Measurements from ENCODE around the gene PEX11G. TPM values are rescaled to one million over a fixed set of nuclear protein-coding genes. Genes with fewer than 3 reads are reported as not detected.
"Not testable (repeated sequence)": the region's sequence is repeated elsewhere in the genome, so short reads cannot be mapped to it uniquely, and the experiment has no call there.

Gene PEX11G
- total and polyA plus RNA-seq, 10 of the 15 experiments (the other 5 are each of a cell fraction or from before 2014, with no cell fraction given) = 0.05 to 1.8 (median 0.73) TPM; not detected in 1

GRCh38 chr19:7434391-7434790, 54.4 kb downstream of the PEX11G start (continued):
- TF ChIP-seq ATF7 (IDR thresholded peaks at IDR 0.05; ENCODE audit: low read depth) = no peak

GRCh38 chr19:7433456-7433855, 55.4 kb downstream of the PEX11G start:
- not testable (repeated sequence) for ATAC-seq

DNA sequence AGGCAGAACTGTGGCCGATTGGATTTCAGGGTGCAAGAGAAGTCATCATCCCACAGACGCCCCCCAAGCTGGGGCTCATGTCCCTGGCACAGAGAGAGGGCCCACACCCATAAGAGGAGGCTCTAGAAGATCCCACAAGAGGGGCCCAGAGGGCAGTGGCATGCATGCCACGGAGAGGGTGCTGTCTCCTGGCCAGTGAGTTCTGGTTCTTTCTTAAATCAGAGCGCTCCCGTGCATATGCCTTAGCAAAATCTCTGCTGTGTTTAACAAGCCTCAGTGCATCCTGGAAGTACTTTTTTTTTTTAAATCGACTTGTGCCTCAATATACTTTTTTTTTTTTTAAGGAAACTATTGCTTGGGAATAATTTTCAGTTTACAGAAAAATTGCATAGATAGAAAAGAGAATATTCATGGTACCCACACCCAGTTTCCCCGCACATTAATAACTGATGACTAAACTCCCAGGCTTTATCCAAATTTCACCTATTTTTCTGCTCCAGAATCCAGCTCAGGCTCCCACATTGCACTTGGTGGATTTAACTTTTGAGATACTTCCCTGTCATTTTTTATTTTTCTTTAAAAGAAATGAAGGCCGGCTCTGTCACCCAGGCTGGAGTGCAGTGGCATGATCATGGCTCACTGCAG, 59.1 kb downstream of the PEX11G start:
- peaks cover 17% of the 10 kb centered on the region for H3K79me2 ChIP-seq (ENCODE audit: control insufficient read depth, insufficient read depth, low read length)
- DNase-seq (ENCODE audit: low read depth, low spot score) = no peak
- H3K9me3 ChIP-seq (replicated peaks; ENCODE audit: control insufficient read depth, insufficient read depth, low read length) = no peaks in the 10 kb centered on the region
- H3K4me3 ChIP-seq = no peak overlapping the region
- ChIA-PET CTCF (no interaction called here), SMC1A (ENCODE audit: uncharacterized antibody, unreplicated experiment) (no interaction called here), RAD21 (ENCODE audit: unreplicated experiment) (no interaction called here), POLR2A (no interaction called here)
- BruUV-seq (replicated peaks) = no TSS peak
- no peak overlapping the region for H3K4me2 ChIP-seq (ENCODE audit: control insufficient read depth, insufficient read depth)
- H3K27me3 ChIP-seq (replicated peaks in 1 of 2; ENCODE audit: control insufficient read depth in 2 of 2, insufficient read depth in 2 of 2, low read length in 1 of 2) = no peaks in the 10 kb centered on the region
- peaks cover 26% of the 10 kb centered on the region for H3K4me1 ChIP-seq (ENCODE audit: control insufficient read depth, insufficient read depth, low read length)
- H3K36me3 ChIP-seq (ENCODE audit: control insufficient read depth in 2 of 2, insufficient read depth in 2 of 2, low read length in 1 of 2) = peaks cover 2 to 10% of the 10 kb centered on the region in 2 experiments; a peak in 3 of 4 replicates
- intact Hi-C loops (cut with micrococcal nuclease; ENCODE audit: unreplicated experiment) (no loop called here), in situ Hi-C loops (cut with MboI) (no loop called here)
- no peak for FAIRE-seq
- H3K27ac ChIP-seq (ENCODE audit: control insufficient read depth, insufficient read depth) = no peak overlapping the region
- 80% methylated on average over 8 of the region's 8 CpGs for WGBS (ENCODE audit: insufficient coverage, insufficient replicate concordance, low lambda C conversion rate, missing lambda C conversion rate)
- H2AFZ ChIP-seq (ENCODE audit: control insufficient read depth, low read depth, low read length) = no peak overlapping the region
- ATAC-seq = no peak
- no peaks in the 10 kb centered on the region for H4K20me1 ChIP-seq (ENCODE audit: control insufficient read depth, insufficient read depth)
- no peak overlapping the region for H3K9ac ChIP-seq (ENCODE audit: control insufficient read depth, insufficient read depth, low read length)
- TF ChIP-seq KDM1A (IDR thresholded peaks at IDR 0.05; ENCODE audit: borderline replicate concordance) (no peak), NRF1 (conservative IDR thresholded peaks at IDR 0.05; ENCODE audit: low read depth, low read length) (no peak), CHD4 (IDR thresholded peaks at IDR 0.05) (no peak), RCOR1 (conservative IDR thresholded peaks at IDR 0.05; ENCODE audit: low read depth, low read length) (no peak), STAT1 (conservative IDR thresholded peaks at IDR 0.05) (no peak), MXI1 (IDR thresholded peaks at IDR 0.05; ENCODE audit: low read depth, low read length) (no peak), CUX1 (IDR thresholded peaks at IDR 0.05; ENCODE audit: insufficient replicate concordance, low read depth, low read length) (no peak), ZZZ3 (IDR thresholded peaks at IDR 0.05; ENCODE audit: control insufficient read depth, insufficient read length, low read depth) (no peak)

More at GRCh38 chr19:7433456-7433855, 55.4 kb downstream of the PEX11G start:
- H3K4me2 ChIP-seq (ENCODE audit: control insufficient read depth, insufficient read depth); in situ Hi-C loops (cut with MboI); H2AFZ ChIP-seq (ENCODE audit: control insufficient read depth, low read depth, low read length); BruUV-seq (replicated peaks); H4K20me1 ChIP-seq (ENCODE audit: control insufficient read depth, insufficient read depth); H3K9me3 ChIP-seq (replicated peaks; ENCODE audit: control insufficient read depth, insufficient read depth, low read length); intact Hi-C loops (cut with micrococcal nuclease; ENCODE audit: unreplicated experiment); FAIRE-seq; RAD21 ChIA-PET (ENCODE audit: unreplicated experiment); H3K79me2 ChIP-seq (ENCODE audit: control insufficient read depth, insufficient read depth, low read length); H3K4me3 ChIP-seq; DNase-seq (ENCODE audit: low read depth, low spot score); CTCF ChIA-PET; H3K4me1 ChIP-seq (ENCODE audit: control insufficient read depth, insufficient read depth, low read length); H3K27me3 ChIP-seq (replicated peaks in 1 of 2; ENCODE audit: control insufficient read depth in 2 of 2, insufficient read depth in 2 of 2, low read length in 1 of 2); H3K27ac ChIP-seq (ENCODE audit: control insufficient read depth, insufficient read depth); H3K9ac ChIP-seq (ENCODE audit: control insufficient read depth, insufficient read depth, low read length): not testable (repeated sequence)
- WGBS (ENCODE audit: insufficient coverage, insufficient replicate concordance, low lambda C conversion rate, missing lambda C conversion rate) = 76% methylated on average over 6 of the region's 7 CpGs
- ChIA-PET SMC1A (ENCODE audit: uncharacterized antibody, unreplicated experiment) (interaction anchor here (0.8 kb wide), 1 partner anchor 79 kb away, joined by 3 read pairs; no protein-coding TSS in a partner anchor), POLR2A (interaction anchor here (0.7 kb wide), 1 partner anchor 33 kb away, joined by 4 read pairs; no protein-coding TSS in a partner anchor)
- peaks cover 4 to 10% of the 10 kb centered on the region in 2 experiments; a peak in 3 of 4 replicates for H3K36me3 ChIP-seq (ENCODE audit: control insufficient read depth in 2 of 2, insufficient read depth in 2 of 2, low read length in 1 of 2)

All from GM12878 (cell line).